NT2/D1 (cell line): ENCODE measurements around the gene CUTA.
A peak's percentile ranks its signal among the peaks of the same experiment; 100 is the strongest.

ENCODE experiments used
- DNase-seq: peaks from one replicate; pipeline ENCODE4 v3.0.0-alpha.2; 2011; ENCODE audit warnings: low read depth, low spot score
- H3K27me3 ChIP-seq: 2 replicates; pipeline ENCODE4 v1.6.0; 2011; ENCODE audit warnings: mild to moderate bottlenecking; ENCODE audit not compliant: insufficient read length, insufficient read depth
- H3K36me3 ChIP-seq: 2 replicates; pipeline ENCODE4 v1.6.1; 2011; ENCODE audit warnings: mild to moderate bottlenecking, low read length, mixed read lengths; ENCODE audit not compliant: insufficient read depth, insufficient read length
- H3K4me1 ChIP-seq: 2 replicates; pipeline ENCODE4 v1.5.1; 2011; ENCODE audit not compliant: insufficient read depth, insufficient read length
- H3K4me3 ChIP-seq: 2 replicates; pipeline ENCODE4 v1.5.1; 2011; ENCODE audit warnings: low read depth; ENCODE audit not compliant: insufficient read length
- H3K9ac ChIP-seq: 2 replicates; pipeline ENCODE4 v1.6.0; 2011; ENCODE audit warnings: low read depth; ENCODE audit not compliant: insufficient read length
- H3K9me3 ChIP-seq: 2 replicates; pipeline ENCODE4 v1.5.1; 2011; ENCODE audit warnings: mild to moderate bottlenecking, low read length; ENCODE audit not compliant: insufficient read depth
- SUZ12 ChIP-seq: IDR thresholded peaks from 2 replicates; pipeline ENCODE4 v1.6.1; 2011; ENCODE audit not compliant: insufficient read length, insufficient read depth; ENCODE audit errors: extremely low read depth
- YY1 ChIP-seq: IDR thresholded peaks from 2 replicates; pipeline ENCODE4 v1.6.1; 2011; ENCODE audit not compliant: insufficient read length, insufficient read depth
- ZNF274 ChIP-seq: IDR thresholded peaks from 2 replicates; pipeline ENCODE4 v1.6.1; 2011; ENCODE audit warnings: mild to moderate bottlenecking, low read depth, low read length

CUTA gene

DNA sequence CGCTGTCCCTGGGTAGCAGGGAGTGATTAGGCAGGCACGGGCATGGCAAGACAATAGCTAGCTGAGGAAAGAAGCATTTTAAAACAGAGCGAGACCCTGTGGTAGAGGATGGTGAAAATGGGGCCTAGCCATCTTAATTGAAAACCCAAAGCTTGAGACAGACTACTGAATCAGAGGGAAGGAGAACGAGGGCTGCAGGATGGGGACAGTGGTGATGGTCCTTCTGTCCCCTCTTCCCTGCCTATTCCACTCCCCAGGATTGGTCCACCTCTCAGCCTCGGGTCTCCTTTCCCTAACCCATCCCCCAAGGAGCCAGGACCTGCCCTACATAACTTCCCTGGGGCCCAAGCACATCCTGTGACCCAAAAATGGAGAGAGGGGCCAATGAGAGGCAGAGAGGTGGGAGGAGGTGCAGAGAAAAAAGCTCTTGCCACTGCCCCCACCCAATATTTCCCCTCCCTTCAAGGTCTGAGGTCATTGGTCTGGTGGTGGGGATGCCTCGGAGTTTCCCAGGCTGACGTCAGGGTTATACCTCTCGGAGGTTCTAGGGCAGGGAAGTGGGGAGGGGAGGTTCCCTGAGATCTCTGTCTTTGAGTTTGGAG, 884 bp upstream of the CUTA start:
- Histone ChIP-seq H3K9me3 (no peaks in the 10 kb centered on the region), H3K9ac (peak overlapping the region; percentile 83), H3K4me1 (peaks cover 4% of the 10 kb centered on the region), H3K4me3 (peak overlapping the region; percentile 51), H3K27me3 (no peaks in the 10 kb centered on the region), H3K36me3 (peaks cover 47% of the 10 kb centered on the region)
- no peak for TF ChIP-seq ZNF274
- no peak for TF ChIP-seq SUZ12
- TF ChIP-seq YY1: no peak
- no peak for DNase-seq

DNA sequence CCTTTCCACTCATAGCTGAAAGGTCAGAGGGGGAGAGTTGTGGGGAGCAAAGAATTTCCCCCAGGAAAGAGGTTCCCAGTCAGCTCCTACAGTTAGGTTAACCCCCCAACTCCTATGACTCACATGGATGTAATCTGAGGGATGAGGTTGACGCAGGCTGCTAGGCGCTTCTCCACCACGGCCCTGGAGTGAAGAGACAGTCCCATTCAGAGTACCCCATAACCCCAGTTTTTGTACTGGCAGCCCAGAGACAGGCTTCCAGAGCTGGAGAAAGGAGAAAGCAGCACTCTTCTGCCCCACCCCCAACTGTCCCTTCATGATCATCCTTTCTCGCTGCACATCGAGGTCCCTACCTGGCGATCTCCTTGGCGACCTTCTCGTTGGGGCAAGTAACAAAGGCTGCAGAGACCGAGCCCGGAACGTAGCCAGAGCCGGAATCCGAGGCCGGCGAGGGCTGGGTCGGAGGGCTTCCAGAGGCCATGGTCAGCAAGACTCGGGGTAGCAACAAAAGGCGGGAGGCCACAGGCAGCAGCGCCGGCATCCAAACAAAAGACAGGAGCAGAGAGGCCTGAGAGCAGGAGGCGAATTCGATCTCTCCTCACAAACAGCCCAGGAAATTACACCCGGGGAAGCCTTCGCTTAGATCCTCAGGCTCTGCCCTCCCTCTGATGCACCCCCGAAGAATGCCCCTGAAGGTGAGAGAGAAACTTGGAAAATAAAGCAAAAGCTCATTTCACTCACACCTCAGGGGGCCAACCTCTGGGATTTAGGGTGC, 592 bp downstream of the CUTA start:
- TF ChIP-seq ZNF274: no peak
- no peak for TF ChIP-seq SUZ12
- no peak for TF ChIP-seq YY1
- H3K9me3 ChIP-seq: no peaks in the 10 kb centered on the region
- H3K4me1 ChIP-seq: peaks cover 4% of the 10 kb centered on the region
- peaks cover 49% of the 10 kb centered on the region for H3K36me3 ChIP-seq
- no peak for DNase-seq
- peak overlapping the region; percentile 93 for H3K4me3 ChIP-seq
- peak overlapping the region; percentile 91 for H3K9ac ChIP-seq
- no peaks in the 10 kb centered on the region for H3K27me3 ChIP-seq

DNA sequence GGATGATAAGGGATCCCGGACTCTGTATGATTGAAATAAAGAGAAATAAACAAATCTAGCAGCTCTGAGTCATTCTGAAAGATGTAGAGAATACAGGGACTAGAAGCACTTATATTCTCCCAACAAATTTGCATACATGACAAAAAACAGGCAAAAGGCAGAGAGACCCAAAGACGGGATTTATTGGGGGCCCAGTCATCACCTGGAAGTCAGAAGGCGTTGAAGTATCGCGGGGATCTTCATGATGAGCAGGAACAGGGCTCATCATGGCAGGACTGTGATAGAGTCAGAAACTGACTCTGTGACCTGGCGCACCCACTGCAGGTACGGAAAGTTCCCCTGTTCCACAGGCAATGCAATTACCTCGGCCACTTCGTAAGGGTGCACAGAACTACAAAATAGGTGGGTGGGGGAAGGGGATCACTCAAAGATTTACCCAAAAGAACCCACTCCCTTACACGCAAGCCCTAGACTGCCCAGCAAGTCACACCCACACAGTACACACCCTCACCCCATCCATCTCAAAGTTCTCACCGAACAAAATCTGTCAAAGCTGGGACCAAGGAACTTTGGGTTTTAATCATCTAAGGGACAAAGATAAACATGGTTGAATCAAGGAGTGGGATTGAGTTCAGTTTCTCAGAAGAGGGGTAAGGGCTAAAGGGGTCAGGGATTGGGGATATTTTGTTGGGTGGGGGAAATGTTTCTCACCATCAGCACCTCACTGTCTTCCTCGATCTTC, 1.4 kb downstream of the CUTA start:
- peak overlapping the region; percentile 93 for H3K4me3 ChIP-seq
- no peaks in the 10 kb centered on the region for H3K9me3 ChIP-seq
- DNase-seq: no peak
- no peaks in the 10 kb centered on the region for H3K27me3 ChIP-seq
- H3K9ac ChIP-seq: peak overlapping the region; percentile 91
- H3K4me1 ChIP-seq: peaks cover 4% of the 10 kb centered on the region
- peaks cover 51% of the 10 kb centered on the region for H3K36me3 ChIP-seq
- TF ChIP-seq YY1: no peak
- no peak for TF ChIP-seq ZNF274
- no peak for TF ChIP-seq SUZ12

DNA sequence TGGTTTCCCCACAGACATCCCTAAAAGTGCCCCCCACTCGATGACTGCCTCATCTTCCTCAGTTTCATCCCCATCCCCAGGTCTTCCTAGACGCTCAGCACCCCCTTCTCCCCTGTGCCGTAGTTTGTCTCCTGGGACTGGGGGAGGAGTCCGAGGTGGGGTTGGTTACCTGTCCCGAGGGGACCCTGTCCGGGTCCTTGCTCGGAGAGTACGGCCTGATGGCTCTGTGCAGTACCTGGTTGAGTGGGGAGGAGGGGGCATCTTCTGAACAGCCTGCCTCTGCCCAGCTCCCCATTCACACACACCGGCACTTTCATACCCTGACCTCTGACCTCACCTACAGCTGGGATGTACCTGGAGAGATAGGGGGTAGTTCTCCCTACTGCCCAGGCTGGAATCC, 2.1 kb downstream of the CUTA start:
- TF ChIP-seq ZNF274: no peak
- TF ChIP-seq SUZ12: no peak
- no peak for TF ChIP-seq YY1
- H3K4me1 ChIP-seq: peaks cover 4% of the 10 kb centered on the region
- no peak for DNase-seq
- no peaks in the 10 kb centered on the region for H3K27me3 ChIP-seq
- H3K4me3 ChIP-seq: peak overlapping the region; percentile 12
- peaks cover 51% of the 10 kb centered on the region for H3K36me3 ChIP-seq
- H3K9ac ChIP-seq: peak overlapping the region; percentile 56
- no peaks in the 10 kb centered on the region for H3K9me3 ChIP-seq

DNA sequence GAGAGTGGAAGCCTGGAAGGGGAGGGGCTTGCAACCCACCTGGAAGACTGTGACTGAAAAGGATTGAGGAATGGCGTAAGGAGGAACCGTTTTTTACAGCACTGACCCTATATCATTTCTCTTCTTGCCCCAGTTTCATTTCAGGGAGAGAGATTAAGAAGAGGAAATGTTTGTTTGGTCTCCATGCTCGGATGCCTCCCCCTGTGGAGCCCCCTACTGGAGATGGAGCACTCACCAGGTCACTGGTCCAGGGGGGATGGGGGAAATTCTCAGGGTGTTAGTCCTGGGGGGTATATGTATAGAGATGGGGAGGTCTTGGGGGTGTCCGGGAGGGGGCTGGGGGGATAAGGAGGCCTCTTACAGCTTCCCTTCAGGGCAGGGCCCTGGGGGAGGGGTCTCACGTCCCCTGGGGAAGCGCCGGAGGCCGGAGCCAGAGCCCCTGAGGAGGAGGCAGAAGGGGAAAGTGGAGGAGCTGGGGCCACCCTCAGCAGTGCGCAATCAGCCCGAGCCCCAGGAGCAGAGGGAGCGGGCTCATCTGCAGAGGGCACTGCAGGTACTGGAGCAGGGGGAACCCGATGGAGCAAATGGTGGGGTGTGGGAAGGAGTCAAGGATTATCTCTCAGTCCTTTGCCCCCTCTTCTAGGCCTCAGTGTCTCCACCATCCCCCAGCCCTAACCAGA, 3.2 kb downstream of the CUTA start:
- Histone ChIP-seq H3K9me3 (no peaks in the 10 kb centered on the region), H3K27me3 (no peaks in the 10 kb centered on the region), H3K36me3 (peaks cover 51% of the 10 kb centered on the region), H3K9ac (no peak overlapping the region), H3K4me3 (no peak overlapping the region), H3K4me1 (peaks cover 4% of the 10 kb centered on the region)
- no peak for DNase-seq
- no peak for TF ChIP-seq ZNF274
- TF ChIP-seq SUZ12: no peak
- TF ChIP-seq YY1: no peak

DNA sequence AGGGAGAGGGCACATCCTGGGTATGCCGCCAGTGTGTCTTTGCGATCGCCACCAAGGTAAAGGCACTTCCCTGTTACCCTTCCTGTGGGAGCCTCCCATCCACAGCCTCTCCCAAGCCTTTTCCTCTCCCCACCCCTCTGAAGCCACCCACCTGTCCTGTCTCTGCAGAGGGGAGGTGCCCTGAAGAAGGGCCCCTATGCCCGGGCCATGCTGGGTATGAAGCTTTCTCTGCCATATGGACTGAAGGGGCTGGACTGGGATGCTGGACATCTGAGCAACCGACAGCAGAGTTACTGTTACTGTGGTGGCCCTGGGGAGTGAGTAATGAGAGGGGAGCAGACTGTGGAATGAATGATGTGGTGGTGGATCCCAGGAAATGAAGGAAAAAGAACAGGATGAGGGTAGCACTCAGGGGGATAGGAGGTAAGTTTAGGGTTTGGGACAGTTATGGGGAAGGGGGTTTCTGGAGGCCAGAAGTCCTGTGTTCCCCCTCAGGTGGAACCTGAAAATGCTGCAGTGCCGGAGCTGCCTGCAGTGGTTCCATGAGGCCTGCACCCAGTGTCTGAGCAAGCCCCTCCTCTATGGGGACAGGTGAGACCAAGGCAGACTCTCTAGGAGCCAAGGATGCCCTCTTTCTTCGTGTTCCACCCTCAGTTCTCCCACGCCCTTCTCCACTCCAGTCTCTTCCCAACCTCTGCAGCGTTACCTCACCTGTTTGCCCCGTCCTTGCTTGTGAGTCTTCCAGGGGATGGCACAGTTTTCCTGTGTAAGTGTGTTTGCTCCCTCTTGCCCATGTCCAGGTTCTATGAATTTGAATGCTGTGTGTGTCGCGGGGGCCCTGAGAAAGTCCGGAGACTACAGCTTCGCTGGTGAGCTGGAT, 4.4 kb downstream of the CUTA start:
- no peak for TF ChIP-seq YY1
- no peak for TF ChIP-seq ZNF274
- no peak for TF ChIP-seq SUZ12
- Histone ChIP-seq H3K36me3 (peaks cover 51% of the 10 kb centered on the region), H3K9ac (no peak overlapping the region), H3K4me3 (no peak overlapping the region), H3K9me3 (no peaks in the 10 kb centered on the region), H3K4me1 (peaks cover 2% of the 10 kb centered on the region), H3K27me3 (no peaks in the 10 kb centered on the region)
- DNase-seq: no peak
